Astrocyte (in vitro differentiated cells and primary cell): Measurements from ENCODE around the gene TRIM16.
"Not testable (repeated sequence)": the region's sequence is repeated elsewhere in the genome, so short reads cannot be mapped to it uniquely, and the experiment has no call there.

Source experiments
- EZH2 ChIP-seq: IDR thresholded peaks from 2 replicates; pipeline ENCODE4 v1.6.1; 2012; ENCODE audit warnings: mild to moderate bottlenecking, low read length, inconsistent platforms; ENCODE audit not compliant: insufficient read depth
- TF ChIP-seq, protein P1 (sequence below): IDR thresholded peaks from 2 replicates; pipeline ENCODE4 v1.5.1; 2011; ENCODE audit warnings: low read depth, mild to moderate bottlenecking, inconsistent platforms, low read length, moderate library complexity; ENCODE audit not compliant: insufficient read depth

DNA sequence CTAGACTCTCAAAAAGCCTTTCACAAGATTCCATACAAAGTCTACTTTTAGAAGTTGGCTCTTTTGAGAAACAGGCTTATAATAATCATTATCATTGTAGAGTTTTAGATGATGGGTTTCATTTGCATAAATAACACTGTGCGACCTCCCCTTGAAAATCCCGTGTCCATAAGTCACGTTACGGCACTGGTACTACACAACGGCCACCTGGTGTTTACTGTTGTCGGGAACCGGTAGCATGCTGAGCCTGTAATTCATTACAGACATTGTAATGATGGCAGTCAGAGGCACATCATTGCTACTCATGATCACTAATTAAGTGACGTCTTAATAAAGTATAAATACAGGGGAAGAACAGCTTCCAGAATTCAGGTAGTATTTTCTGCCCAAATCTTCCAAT lies 96.1 kb downstream of the TRIM16 start:
- TF ChIP-seq, protein P1, sequence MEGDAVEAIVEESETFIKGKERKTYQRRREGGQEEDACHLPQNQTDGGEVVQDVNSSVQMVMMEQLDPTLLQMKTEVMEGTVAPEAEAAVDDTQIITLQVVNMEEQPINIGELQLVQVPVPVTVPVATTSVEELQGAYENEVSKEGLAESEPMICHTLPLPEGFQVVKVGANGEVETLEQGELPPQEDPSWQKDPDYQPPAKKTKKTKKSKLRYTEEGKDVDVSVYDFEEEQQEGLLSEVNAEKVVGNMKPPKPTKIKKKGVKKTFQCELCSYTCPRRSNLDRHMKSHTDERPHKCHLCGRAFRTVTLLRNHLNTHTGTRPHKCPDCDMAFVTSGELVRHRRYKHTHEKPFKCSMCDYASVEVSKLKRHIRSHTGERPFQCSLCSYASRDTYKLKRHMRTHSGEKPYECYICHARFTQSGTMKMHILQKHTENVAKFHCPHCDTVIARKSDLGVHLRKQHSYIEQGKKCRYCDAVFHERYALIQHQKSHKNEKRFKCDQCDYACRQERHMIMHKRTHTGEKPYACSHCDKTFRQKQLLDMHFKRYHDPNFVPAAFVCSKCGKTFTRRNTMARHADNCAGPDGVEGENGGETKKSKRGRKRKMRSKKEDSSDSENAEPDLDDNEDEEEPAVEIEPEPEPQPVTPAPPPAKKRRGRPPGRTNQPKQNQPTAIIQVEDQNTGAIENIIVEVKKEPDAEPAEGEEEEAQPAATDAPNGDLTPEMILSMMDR, result not testable (repeated sequence)
- not testable (repeated sequence) for TF ChIP-seq EZH2
